SW480 (cell line): ENCODE data around the gene NRBP1.
"Not testable (repeated sequence)": the region's sequence is repeated elsewhere in the genome, so short reads cannot be mapped to it uniquely, and the experiment has no call there.

Experiments used
- DNase-seq: peaks from one replicate; pipeline ENCODE4 v3.0.0-alpha.2; 2016; ENCODE audit warnings: low spot score

NRBP1 gene

GRCh38 chr2:27421660-27422250 is 6.7 kb upstream of the NRBP1 start:
- no peak for DNase-seq

GRCh38 chr2:27422958-27423357 is 5.5 kb upstream of the NRBP1 start:
- DNase-seq, result no peak

- DNase-seq, result not testable (repeated sequence)
These were observed 3.4 kb upstream of the NRBP1 start for GRCh38 chr2:27425039-27425438.

GRCh38 chr2:27427863-27428212 is 593 bp upstream of the NRBP1 start:
- DNase-seq, result no peak

GRCh38 chr2:27428978-27429541 is 629 bp downstream of the NRBP1 start:
- peak; percentile 92 for DNase-seq

GRCh38 chr2:27431395-27431794 is 3.0 kb downstream of the NRBP1 start:
- DNase-seq, result no peak

GRCh38 chr2:27435628-27436027 is 7.2 kb downstream of the NRBP1 start:
- no peak for DNase-seq

- no peak for DNase-seq
These were observed 12.9 kb downstream of the NRBP1 start for GRCh38 chr2:27441226-27441926.

- no peak for DNase-seq
These were observed 13.8 kb downstream of the NRBP1 start, which contains the start of gene KRTCAP3 for GRCh38 chr2:27441958-27442919. Gene KRTCAP3 (plus strand): TSS chr2:27442381. CDS start chr2:27442413, 32 bp downstream.

GRCh38 chr2:27442920-27443282 is 14.5 kb downstream of the NRBP1 start:
- no peak for DNase-seq

GRCh38 chr2:27445155-27445554 is 16.7 kb downstream of the NRBP1 start:
- DNase-seq, result no peak

GRCh38 chr2:27445615-27446014 is 17.2 kb downstream of the NRBP1 start:
- no peak for DNase-seq

- DNase-seq, result peak; percentile 74
These were observed 17.6 kb downstream of the NRBP1 start for GRCh38 chr2:27446057-27446456.

GRCh38 chr2:27448381-27448780 is 19.9 kb downstream of the NRBP1 start:
- DNase-seq, result no peak

GRCh38 chr2:27451095-27451494 is 22.7 kb downstream of the NRBP1 start:
- DNase-seq, result no peak

GRCh38 chr2:27453968-27454367 is 25.5 kb downstream of the NRBP1 start:
- DNase-seq, result no peak

- no peak for DNase-seq
These were observed 32.7 kb downstream of the NRBP1 start for GRCh38 chr2:27461118-27461517.

- no peak for DNase-seq
These were observed 36.0 kb downstream of the NRBP1 start for GRCh38 chr2:27464443-27464842.

GRCh38 chr2:27471961-27472360 is 43.5 kb downstream of the NRBP1 start:
- DNase-seq, result no peak

GRCh38 chr2:27485496-27485895 is 57.1 kb downstream of the NRBP1 start:
- DNase-seq, result no peak

GRCh38 chr2:27489118-27489497 is 60.7 kb downstream of the NRBP1 start:
- DNase-seq, result peak; percentile 25
